Measurements from ENCODE around the gene WDR46. TPM values are rescaled to one million over a fixed set of nuclear protein-coding genes. Genes with fewer than 3 reads are reported as not detected.

The WDR46 gene
- total RNA-seq, 2 experiments from 2014 or later, result 105 to 107 TPM

GRCh38 chr6:33241968-33242367, 47.1 kb downstream of the WDR46 start:
- Mint-ChIP-seq H3K36me3 (no peaks in the 10 kb centered on the region), H3K27me3 (peaks cover 4% of the 10 kb centered on the region), H3K4me3 (no peak overlapping the region), H3K9me3 (no peaks in the 10 kb centered on the region), H3K4me1 (peaks cover 12% of the 10 kb centered on the region), H3K27ac (peak overlapping the region; percentile 22)
- DNase-seq, result no peak

- Mint-ChIP-seq H3K4me3 (no peak overlapping the region), H3K27me3 (peaks cover 11% of the 10 kb centered on the region), H3K4me1 (peaks cover 8% of the 10 kb centered on the region), H3K27ac (no peak overlapping the region), H3K36me3 (no peaks in the 10 kb centered on the region), H3K9me3 (no peaks in the 10 kb centered on the region)
- DNase-seq, result no peak
These were observed 51.3 kb downstream of the WDR46 start for GRCh38 chr6:33237741-33238140.

GRCh38 chr6:33236852-33237251, 52.2 kb downstream of the WDR46 start:
- Mint-ChIP-seq H3K36me3 (no peaks in the 10 kb centered on the region), H3K27me3 (peaks cover 12% of the 10 kb centered on the region), H3K4me1 (peaks cover 2% of the 10 kb centered on the region), H3K4me3 (no peak overlapping the region), H3K9me3 (no peaks in the 10 kb centered on the region), H3K27ac (no peak overlapping the region)
- DNase-seq, result no peak

DNA sequence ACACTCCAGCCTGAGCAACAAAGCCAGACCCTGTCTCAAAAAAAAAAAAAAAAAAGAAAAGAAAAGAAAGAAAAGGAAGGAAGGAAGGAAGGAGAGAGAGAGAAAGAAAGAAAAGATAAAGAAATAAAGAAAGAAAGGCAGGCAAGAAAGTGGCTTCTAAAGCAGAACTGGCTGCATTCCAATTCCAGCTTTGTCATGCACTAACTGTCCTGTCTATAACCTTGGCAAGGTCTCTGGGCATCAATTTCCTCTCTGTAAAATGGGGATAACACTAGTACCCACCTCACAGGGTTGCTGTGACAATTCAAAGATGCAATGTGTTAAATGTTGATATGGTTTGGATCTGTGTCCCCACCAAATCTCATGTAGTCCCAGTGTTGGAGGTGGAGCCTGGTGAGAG, 52.7 kb downstream of the WDR46 start:
- no peak overlapping the region for H3K27ac Mint-ChIP-seq
- no peaks in the 10 kb centered on the region for H3K36me3 Mint-ChIP-seq
- H3K9me3 Mint-ChIP-seq, result no peaks in the 10 kb centered on the region
- no peaks in the 10 kb centered on the region for H3K4me1 Mint-ChIP-seq
- peaks cover 12% of the 10 kb centered on the region for H3K27me3 Mint-ChIP-seq
- no peak for DNase-seq
- H3K4me3 Mint-ChIP-seq, result no peak overlapping the region

- DNase-seq, result no peak
- Mint-ChIP-seq H3K27me3 (peaks cover 12% of the 10 kb centered on the region), H3K36me3 (no peaks in the 10 kb centered on the region), H3K9me3 (no peaks in the 10 kb centered on the region), H3K4me3 (no peak overlapping the region), H3K4me1 (no peaks in the 10 kb centered on the region), H3K27ac (no peak overlapping the region)
These were observed 53.8 kb downstream of the WDR46 start for GRCh38 chr6:33235221-33235634.

Other genes starting within 250 kb of the WDR46 start
- gene HLA-DPA1, start 215.6 kb downstream of the WDR46 start, total RNA-seq, result 10 to 100 TPM; 14.7 to 16.3 TPM
- gene HLA-DPB1, start 213.2 kb downstream of the WDR46 start, total RNA-seq, result 1 to 10 TPM; 8.2 to 9.3 TPM
- 1 to 10 TPM; 1.0 to 1.1 TPM for gene COL11A2, start 96.8 kb downstream of the WDR46 start, total RNA-seq
- gene RXRB, start 88.6 kb downstream of the WDR46 start, total RNA-seq, result 10 to 100 TPM; 40.4 to 42.1 TPM
- 10 to 100 TPM; 51.0 to 55.6 TPM for gene SLC39A7, start 88.4 kb downstream of the WDR46 start, total RNA-seq
- gene HSD17B8, start 84.6 kb downstream of the WDR46 start, total RNA-seq, result 10 to 100 TPM; 31.1 to 32.6 TPM
- gene RING1, start 80.7 kb downstream of the WDR46 start, total RNA-seq, result 10 to 100 TPM; 35.3 to 35.8 TPM
- gene VPS52, start 17.4 kb downstream of the WDR46 start, total RNA-seq, result 10 to 100 TPM; 43.4 to 44.6 TPM
- gene RPS18, start 17.2 kb downstream of the WDR46 start, total RNA-seq, result 1,000 to 10,000 TPM; 3,940 to 3,999 TPM
- 1 to 10 TPM; 1.8 to 2.1 TPM for gene B3GALT4, start 12.1 kb downstream of the WDR46 start, total RNA-seq
- gene PFDN6, start 362 bp upstream of the WDR46 start, total RNA-seq, result 100 to 1,000 TPM; 106 to 107 TPM
- 10 to 100 TPM; 15.0 to 17.7 TPM for gene RGL2, start 9.7 kb upstream of the WDR46 start, total RNA-seq
- 100 to 1,000 TPM; 201 to 204 TPM for gene TAPBP, start 24.8 kb upstream of the WDR46 start, total RNA-seq
- 1 to 10 TPM; 4.5 to 4.6 TPM for gene ZBTB22, start 28.5 kb upstream of the WDR46 start, total RNA-seq
- 10 to 100 TPM; 84.8 to 94.3 TPM for gene DAXX, start 33.7 kb upstream of the WDR46 start, total RNA-seq
- gene KIFC1, start 102.6 kb upstream of the WDR46 start, total RNA-seq, result 10 to 100 TPM; 74.1 to 76.9 TPM
- gene PHF1, start 121.8 kb upstream of the WDR46 start, total RNA-seq, result 10 to 100 TPM; 23.5 to 26.0 TPM
- gene CUTA, start 128.9 kb upstream of the WDR46 start, total RNA-seq, result 100 to 1,000 TPM; 125 to 126 TPM
- gene SYNGAP1, start 130.8 kb upstream of the WDR46 start, total RNA-seq, result 10 to 100 TPM; 26.4 to 29.3 TPM
- gene ZBTB9, start 165.3 kb upstream of the WDR46 start, total RNA-seq, result 10 to 100 TPM; 11.3 to 11.7 TPM

Data from activated naive CD8-positive, alpha-beta T cell treated with anti-CD3 and anti-CD28 coated beads for 36 hours (primary cell).